HuH-7 (cell line): ENCODE measurements around the gene GNS.
"Not testable (repeated sequence)": the region's sequence is repeated elsewhere in the genome, so short reads cannot be mapped to it uniquely, and the experiment has no call there.

Experiments
- DNase-seq: peaks from one replicate; pipeline ENCODE4 v3.0.0; 2011; ENCODE audit warnings: low spot score

The GNS gene

DNA sequence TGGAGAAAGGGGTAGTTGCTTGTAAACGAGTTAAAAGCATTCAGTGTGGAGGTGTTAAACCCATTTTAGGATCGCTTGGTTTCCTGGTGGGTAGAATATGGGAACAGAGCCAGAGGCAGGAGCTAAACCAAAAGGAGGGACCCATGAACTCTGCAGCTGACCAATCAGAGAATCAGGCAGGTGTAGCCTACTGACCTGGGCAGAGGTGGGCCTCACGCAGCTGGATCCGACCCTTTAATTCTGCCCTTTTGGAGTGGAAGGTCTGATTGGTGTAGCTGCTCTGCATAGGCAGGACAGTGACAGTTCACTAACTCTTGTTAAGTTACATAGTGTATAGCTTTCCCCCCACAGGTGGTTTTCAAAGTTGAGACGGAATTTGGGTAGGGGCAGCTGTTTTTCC, 63.7 kb downstream of the GNS start:
- no peak for DNase-seq

DNA sequence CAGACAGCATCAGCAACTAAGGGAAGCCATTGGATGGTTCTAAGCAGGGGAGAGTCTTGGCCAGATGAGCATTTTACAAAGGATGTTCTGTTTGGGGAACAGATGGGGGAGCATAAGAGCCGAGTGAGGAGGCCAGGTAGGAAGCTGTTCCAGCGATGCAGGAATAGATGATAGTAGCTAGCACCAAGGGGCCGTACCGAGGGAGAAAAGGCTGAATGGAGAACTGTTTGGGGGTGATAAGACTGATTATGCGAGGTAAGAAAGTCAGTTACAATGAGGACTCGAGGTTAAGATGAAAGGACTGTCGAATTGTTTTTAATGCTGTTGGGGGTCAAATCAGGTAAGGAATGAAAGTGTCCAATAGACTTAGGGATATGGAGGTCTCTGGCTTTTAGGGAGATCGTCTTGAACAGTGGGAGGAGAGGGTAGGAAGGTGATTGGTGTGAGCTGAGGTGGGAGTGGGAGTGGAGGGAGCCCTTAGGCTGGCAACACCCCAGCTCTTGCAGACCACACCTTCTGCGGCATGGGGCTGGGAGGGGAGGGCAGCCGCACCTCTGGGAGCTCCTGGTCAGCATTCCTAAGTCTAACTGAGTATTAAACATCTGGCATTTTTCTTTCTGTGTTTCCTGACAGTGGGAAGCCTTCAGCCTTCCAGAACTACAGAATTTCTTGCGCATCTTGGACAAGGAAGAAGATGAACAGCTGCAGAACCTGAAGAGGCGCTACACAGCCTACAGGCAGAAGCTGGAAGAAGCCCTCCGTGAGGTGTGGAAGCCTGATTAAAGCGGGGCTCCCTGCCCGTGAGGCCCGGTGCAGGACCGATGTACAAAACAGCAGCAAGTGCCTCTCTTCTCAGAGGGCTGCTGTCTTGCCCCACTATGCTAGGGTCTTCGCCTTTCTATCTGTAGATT, 64.8 kb downstream of the GNS start:
- no peak for DNase-seq

DNA sequence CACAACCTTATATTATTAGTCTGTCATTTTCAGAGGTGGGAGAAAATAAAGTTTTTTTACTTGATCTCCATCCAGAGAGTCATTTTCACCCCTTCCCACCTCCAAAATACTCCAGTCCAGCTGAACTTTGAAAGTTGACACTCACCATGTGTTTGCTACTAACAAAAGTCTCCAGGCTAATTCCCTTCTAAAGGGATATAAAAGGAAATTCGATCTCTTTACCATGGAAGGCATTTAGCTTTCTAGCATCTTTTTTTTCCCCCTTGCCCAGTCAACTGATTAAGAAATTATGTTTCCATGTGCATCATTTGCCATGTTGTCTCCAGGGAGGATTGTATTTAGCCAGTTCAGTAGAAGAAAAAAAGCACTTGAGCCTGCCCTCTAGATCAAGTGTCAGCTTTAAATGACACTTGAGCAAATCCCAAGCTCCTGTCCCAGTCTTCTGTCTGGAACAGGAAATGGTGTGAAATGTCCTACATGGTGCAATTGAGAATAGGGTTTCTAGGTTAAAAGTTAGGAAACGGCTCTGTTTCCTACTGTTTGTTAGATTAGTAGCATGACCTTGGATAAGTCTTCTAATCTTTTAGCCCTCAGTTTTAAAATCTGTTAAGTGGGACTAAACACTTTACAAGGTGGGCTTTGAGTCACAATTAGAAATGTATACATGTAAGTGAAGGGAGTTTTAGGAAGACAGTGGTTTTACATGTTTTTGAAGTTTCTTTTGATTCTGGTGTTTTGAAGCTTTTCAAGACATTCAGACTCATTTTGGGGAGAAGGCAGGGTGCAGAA, 67.2 kb downstream of the GNS start:
- DNase-seq, result no peak

DNA sequence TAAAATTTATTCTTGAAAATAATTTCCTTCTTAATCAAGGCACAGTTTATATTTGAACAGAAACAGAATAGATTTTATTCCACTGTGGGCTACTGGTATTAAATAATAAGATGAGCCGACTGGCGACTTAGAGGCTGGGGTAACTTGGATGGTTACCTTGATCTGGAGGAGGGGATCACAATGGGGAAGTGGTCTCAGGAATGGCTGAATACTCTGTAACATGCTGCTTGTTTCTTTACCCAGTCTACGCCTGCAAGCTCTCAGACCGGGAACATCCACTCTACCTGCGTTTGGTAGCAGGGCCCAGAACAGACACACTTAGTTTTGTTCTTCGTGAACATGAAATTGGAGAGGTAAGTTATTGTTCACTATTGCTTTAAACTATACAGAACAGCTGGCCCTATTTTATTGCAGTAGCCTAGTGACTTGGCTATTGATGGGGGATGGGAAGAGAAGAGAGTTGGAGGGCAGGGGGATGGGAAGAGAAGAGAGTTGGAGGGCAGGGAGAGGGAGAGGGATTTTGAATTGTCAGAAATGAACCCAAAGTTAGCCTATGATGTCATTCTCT, 67.9 kb downstream of the GNS start:
- no peak for DNase-seq

DNA sequence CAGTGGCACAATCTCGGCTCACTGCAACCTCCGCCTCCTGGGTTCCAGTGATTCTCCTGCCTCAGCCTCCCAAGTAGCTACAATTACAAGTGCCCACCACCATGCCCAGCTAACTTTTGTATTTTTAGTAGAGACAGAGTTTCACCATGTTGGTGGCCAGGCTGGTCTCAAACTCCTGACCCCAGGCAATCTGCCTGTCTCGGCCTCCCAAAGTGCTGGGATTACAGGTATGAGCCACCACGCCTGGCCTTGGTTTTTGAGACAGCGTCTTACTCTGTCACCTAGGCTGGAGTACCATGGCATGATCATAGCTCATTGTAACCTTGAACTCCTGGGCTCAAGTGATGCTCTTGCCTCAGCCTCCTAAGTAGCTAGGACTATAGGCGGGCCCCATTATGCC, 69.0 kb downstream of the GNS start:
- DNase-seq, result not testable (repeated sequence)

DNA sequence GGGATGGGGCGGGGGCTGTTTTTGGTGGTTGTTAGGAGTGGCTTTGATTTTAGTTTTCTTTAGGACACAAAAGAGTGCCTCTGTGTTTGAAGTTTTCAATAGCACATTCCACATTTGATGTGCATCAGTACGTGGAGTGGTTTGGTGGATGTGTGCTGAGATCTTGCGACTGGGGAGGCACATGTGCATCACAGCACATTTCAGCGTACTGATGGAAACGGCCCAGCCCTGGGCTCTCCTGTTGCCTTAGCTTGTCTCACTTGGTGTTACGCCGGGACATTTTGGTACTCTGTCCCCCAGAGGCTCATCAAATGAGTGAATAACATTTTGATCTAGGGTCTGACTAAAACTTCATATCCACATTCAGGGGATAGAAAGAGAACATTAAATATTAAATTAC, 70.5 kb downstream of the GNS start:
- no peak for DNase-seq

DNA sequence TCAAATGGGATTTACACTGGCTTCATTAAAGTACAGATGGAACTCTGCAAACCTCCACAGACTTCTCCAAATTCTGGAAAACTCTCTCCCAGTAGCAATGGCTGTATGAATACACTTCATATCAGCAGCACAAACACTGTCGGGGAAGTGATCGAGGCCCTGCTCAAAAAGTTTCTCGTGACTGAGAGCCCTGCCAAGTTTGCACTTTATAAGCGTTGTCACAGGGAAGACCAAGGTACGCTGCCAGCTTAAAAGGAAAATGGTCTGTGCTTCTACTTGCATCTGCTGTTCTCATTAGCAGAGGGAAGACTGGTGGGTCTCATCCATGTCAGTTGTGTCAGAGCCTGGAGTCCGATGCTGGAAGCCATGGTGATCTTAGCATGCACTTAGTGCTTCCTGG, 71.0 kb downstream of the GNS start:
- no peak for DNase-seq

DNA sequence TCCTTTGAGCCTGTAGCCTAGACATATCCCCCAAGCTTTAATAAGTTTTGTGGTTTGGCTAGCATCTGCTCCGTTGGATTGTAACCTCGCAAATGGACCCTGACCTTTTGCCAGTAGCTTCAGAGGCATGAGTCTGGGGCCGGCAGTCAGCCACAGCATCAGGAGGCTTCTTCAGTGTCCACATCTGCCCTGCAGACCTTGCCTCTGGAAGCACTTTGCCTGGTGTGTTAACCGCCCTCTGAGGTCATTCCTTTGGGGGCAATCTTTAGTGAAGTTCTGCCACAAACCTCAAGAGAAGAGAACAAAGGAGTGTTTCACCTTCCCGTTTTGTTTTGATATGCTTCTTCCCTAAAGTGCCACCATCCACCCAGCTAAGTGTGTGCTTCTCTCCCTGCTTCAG, 71.4 kb downstream of the GNS start:
- DNase-seq, result no peak

DNA sequence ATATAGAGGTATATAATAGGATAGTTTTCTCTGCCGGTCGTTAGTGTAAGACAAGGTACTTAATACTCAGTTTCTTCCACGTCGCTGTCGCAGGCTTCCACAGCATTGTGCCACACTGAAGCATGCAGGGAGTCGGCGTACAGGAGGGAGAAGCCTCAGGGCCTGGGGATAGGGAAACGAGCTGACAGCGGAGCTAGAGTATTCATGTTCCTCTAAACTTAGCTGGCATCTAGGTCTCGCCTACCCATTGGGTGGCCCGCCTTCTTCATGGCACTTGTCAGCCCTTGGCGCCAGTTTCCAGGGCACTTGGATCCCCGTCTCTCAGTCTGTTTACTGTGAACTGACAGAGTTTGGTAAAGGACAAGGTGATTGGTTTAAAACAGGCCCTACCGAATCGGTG, 73.6 kb downstream of the GNS start:
- no peak for DNase-seq

DNA sequence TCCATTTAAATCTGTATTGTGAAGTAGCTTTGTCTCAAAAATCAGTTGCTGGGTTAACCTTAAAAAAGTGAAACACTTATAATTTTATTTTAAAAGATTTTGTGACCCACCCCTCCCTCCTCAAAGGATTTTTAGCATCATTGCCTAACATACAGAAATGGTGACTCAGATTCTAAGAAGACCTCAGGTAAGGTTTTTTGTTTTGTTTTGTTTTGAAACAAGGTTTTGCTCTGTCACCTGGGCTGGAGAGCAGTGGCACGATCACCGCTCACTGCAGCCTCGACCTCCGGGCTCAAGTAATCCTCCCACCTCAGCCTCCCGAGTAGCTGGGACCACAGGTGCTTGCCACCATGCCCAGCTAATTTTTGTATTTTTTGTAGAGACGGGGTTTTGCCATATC, 74.2 kb downstream of the GNS start:
- DNase-seq, result no peak

DNA sequence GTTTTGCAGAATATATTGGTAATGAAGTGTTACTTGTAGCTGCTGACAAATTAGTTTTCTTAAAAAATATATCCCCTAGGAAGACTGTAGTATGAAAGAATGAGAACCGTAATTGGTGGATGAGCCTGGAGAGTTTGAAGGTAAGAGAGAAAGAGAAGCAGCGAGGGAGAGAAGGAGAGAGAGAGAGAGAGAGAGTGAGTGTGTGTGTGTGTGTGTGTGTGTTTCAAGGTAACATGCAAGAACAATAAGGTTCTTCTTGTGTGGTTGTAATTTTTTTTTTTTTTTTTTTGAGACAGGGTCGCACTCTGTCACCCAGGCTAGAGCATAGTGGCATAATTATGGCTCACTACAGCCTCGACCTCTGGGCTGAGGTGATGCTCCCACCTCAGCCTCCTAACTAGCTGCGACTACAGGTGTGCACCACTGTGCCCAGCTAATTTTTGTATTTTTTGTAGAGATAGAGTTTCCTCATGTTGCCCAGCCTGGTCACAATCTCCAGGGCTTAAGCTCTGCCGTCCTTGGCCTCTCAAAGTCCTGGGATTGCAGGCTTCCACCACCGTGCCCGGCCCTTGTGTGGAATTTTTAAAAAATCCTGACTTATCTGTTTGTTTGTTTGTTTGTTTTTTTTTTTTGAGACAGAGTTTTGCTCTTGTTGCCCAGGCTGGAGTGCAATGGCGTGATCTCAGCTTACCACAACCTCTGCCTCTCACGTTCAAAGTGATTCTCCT, 75.2 kb downstream of the GNS start:
- DNase-seq, result no peak

DNA sequence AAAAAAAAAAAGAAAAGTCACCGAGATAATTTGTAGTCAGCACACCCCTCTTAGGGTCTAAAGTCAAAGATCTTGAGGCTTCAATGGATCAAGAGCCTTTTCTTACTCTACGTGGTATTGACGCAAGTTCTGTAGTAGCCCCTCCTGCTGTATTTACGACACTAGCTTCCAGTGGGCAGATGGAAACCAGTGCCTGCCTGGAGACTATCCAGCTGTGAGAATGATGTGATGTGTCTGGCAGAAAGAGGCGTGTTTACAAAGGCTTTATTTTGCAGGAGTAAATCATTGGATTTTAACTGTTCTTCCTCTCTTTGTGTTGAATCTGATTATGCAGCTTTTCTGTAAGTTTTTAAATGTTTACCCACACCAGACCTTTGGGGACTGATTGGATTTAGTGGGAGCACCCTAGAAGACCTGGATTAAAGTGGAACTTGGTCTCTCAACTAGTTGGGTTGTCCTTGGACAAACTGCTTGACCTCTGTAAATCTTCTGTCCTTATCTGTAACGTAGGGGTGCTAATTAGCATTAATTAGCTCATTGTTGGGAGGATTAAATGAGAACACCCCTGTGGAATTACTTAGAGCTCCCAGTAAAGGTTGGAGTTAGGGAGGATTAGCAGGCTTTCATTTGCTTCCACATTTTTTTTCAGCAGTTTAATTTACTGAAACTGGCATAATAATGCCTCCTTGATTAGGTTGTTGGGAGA, 76.5 kb downstream of the GNS start:
- DNase-seq, result no peak

DNA sequence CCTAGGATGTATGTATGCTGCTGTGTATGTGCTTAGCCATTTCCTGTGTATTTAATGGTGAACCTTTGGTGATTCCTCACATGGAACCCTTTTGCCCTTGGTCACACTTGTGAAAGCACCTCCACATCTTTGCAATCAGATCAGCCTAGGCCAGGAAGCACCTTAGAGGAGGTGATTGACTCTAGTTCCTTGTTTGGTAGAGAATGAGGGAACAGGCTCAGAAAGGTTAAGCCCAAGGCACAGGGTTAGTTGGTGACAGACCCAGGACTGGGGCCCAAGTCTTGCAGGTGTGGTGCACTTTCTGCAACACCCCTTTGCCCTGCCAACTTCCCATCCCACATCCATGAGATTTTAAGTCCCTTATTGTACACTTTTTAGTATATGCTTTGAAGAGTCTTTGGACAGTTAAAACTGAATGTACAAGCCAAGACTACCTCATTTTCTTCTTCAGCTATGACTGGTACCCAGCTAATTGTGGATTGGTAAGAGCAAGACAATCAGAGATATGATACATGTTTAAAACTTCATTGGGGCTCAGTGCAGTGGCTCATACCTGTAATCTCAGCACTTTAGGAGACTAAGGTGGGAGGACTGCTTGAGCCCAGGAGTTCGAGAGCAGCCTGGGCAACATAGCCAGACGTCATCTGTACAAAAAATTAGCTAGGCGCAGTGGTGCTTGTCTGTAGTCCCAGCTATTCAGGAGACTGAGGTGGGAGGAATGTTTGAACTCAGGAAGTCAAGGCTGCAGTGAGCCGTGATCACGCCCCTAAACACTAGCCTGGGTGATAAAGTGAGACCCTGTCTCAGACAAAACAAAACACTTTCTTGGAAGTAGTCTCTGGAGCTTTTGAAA, 77.8 kb downstream of the GNS start:
- DNase-seq, result no peak

DNA sequence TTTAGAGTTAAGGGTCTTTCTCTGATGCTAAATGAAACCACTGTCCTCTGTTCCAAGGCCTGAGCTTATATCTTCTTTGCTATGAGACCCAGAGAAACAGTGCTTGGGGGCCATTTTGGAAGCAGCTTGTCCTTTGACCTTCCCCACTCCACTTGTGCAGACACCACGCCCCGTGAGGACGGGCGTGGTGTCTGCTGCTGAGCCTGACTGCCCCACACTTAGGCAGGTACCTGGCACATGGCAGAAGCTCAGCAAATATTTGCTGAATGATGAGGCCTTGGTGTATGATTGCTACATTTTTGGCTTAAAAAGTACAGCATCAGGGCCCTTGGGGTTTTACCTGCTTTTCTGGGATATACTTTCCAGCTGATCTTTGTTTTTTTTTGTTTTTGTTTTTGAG, 79.0 kb downstream of the GNS start:
- no peak for DNase-seq

DNA sequence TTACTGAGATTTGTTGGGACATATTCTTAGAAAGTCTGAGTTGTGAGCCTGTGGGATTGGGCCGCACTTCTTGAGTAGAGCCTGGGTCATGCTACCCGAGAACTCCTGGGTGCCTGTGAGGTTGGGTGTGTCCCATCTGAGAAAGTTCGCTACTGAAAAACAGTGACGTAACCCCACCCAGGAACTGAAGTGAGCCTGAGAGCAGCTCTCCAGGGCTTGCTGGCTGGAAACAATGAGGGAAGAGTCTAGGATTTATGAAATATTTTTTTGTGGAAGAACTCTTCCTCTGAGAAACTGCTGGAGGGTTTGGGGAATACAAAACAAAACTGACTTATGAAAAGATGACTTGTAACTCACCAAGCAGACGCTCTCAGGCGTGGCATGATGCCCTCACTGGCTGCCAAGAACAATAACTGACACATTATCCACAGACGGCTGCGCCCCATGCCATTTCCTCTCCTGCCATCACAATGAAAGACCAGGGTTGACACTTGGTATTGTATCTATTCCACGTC, 79.7 kb downstream of the GNS start:
- no peak for DNase-seq

DNA sequence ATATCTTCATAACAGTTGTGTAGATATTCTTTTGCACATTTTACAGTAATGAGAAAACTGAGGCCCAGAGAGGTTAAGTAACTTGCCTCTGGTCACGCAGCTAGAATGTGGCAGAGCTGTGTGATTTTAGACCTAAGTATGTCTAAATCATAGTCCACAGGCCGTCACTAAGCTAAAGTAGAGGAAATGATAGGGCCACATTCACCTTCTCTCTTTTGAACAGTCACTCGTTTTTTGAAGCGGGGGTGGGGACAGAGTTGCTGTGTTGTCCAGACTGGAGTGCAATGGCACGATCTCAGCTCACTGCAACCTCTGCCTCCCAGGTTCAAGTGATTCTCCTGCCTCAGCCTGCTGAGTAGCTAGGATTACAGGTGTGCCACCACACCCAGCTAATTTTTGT, 80.4 kb downstream of the GNS start:
- DNase-seq, result no peak

DNA sequence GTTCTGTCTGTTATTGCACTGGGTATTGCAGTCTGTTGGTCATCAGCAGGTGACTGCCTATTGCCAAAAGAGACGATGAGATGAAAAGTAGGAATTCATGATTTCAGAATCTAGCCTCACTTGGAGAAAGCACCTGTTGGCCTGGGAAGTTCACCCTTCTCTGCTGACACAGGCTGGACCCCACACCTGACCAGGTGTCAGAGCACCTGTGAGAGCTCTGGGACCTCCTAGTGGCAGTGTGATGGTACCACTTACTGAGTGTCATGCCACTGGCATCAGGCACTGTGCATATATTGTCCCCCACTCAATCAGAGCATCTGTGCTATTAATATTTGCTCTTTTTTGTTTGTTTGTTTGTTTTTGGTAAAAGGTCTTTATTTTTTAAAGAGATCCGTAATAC, 81.0 kb downstream of the GNS start:
- no peak for DNase-seq

DNA sequence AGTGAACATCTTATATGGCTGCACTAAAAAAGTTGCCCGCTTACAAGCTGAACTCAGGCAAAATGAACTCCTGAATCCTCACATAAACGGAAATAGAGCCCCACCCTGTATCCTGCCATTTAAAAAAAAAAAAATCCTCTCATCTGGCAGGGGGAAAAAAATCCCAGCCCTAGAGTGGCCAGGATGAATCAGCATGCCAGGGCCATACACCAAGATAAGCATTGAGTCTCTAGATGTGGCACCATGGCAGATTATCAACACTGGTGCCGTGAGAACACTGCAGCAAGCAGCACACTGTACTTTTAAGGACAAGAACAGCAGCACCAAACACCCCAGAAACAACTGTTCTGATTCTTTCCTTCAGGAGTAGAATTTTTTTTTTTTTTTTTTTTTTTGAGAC, 83.4 kb downstream of the GNS start:
- DNase-seq, result no peak

DNA sequence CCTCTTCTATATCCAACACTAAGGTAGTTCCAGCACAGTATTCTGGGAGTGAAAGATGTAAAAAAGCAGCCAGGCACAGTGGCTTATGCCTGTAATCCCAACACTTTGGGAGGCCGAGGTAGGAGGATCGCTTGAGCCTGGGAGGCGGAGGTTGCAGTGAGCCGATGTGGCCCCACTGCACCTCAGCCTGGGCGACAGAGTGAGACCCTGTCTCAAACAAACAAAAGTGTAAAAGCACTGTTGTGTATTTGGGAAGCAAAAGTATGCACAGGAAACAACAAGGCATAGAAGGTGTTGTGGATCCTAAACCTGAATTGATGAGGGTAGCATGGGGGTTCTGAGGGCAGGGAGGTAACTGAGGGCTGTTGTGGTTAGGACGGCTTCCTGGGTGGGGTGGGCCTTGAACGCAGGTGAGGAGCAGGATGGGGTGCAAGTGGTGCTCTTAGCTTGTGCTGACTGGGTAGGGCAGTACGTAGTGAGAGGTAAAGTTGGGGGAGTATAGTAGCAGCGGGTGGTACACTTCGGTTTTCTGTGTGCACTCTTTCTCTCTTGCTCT, 84.8 kb downstream of the GNS start:
- DNase-seq, result no peak

DNA sequence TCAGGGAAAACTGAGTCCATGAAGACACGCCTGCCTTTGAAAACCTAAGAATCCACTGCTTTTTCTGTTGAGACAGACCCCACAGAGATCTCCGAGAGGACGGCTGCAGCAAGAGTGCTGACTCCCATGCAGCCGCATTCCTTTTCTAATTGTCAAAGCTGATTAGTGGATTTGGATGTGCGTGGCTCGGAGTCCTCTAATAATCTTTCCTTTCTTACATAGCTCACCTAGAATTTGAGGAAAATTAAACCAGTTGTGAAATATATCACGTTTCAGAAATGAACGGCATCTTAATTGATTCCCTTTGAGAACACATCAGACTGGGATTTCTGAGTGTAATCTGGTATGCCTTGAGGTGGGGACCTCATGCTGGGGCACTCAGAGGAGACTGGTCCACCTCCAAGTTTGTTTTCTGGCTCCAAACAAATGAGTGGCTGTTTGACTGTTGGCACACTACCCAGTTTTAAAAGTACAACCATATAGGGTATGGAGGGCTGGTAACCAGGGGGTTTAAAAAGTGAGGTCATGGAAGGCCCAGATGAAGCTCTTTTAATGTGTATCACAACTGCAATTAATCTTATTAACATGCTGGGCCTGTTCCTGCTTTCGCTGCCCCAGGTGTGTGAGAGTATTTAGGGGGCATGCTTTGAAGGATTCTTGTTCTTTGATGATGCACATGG, 85.6 kb downstream of the GNS start:
- no peak for DNase-seq
